Activated B cell treated with CpG ODN at 0.5 μM for 24 hours (primary cell): ENCODE data around the gene TREM2. TPM values are rescaled to one million over a fixed set of nuclear protein-coding genes. Genes with fewer than 3 reads are reported as not detected.

ENCODE experiments used
- ATAC-seq: fragments of 200-7000 bp; cut with Tn5 transposase; one replicate; pipeline ENCODE4 v1.10.0; 2021; ENCODE audit warnings: low read depth, mild to moderate bottlenecking, moderate library complexity
- CTCF ChIA-PET: fragments of 350-600 bp; sonication (Branson Sonifier 250); formaldehyde crosslinking; loops from one replicate; lab custom pipeline; 2021; ENCODE audit warnings: antibody characterized with exemption; lab: Charles Lee
- POLR2A ChIA-PET: fragments of 350-600 bp; sonication (Branson Sonifier 250); formaldehyde crosslinking; loops from one replicate; lab custom pipeline; 2021; ENCODE audit warnings: antibody characterized with exemption; lab: Charles Lee
- DNase-seq: peaks from one replicate; pipeline ENCODE4 v3.0.0; 2022
- H3K27ac Mint-ChIP-seq: one replicate; pipeline ENCODE4 v1.8.0; 2020; ENCODE audit warnings: mixed read lengths
- H3K27me3 Mint-ChIP-seq: one replicate; pipeline ENCODE4 v1.8.0; 2021; ENCODE audit warnings: mixed read lengths
- H3K36me3 Mint-ChIP-seq: one replicate; pipeline ENCODE4 v1.8.0; 2021; ENCODE audit warnings: low read depth, mixed read lengths
- H3K4me1 Mint-ChIP-seq: one replicate; pipeline ENCODE4 v1.8.0; 2021; ENCODE audit warnings: mixed read lengths
- H3K4me3 Mint-ChIP-seq: one replicate; pipeline ENCODE4 v1.8.0; 2020; ENCODE audit warnings: mild to moderate bottlenecking, mixed read lengths
- H3K9me3 Mint-ChIP-seq: one replicate; pipeline ENCODE4 v1.8.0; 2020; ENCODE audit warnings: mixed read lengths
- intact Hi-C: fragments of 100-400 bp; cut with micrococcal nuclease; formaldehyde crosslinking; loops from one replicate; pipeline ENCODE4 v1.15.1; 2024
- total RNA-seq: library from RNA; stranded (reverse); gene quantifications from 2 replicates; pipeline ENCODE4 v1.2.3, GENCODE V29; 2022
- TF ChIP-seq, protein P1 (sequence below): fragments of 200-600 bp; IDR thresholded peaks from one replicate; pipeline ENCODE4 v1.8.0; 2022; ENCODE audit warnings: antibody characterized with exemption, mild to moderate bottlenecking

TREM2 gene
- total RNA-seq, 1 donor from 2014 or later, result not detected

DNA sequence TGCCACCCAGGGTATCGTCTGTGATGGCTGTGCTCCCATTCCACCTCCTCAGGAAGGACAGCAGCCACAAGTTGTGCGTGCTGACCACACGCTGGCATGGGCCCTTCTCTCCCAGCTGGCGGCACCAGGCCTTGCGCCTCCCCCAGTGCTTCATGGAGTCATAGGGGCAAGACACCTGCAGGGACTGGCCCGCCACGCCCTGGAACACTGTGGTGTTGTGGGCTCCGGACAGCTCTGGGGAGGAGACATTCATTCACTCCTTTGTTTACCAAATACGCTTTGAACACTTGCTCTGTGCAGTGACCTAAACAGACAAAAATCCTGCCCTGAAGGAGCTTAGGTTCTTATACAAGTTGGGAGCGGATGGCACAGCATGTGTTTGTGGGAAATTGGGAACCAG is 1.5 kb downstream of the TREM2 start:
- no peaks in the 10 kb centered on the region for H3K36me3 Mint-ChIP-seq
- CTCF ChIA-PET, result interaction anchor here (0.7 kb wide), 1 partner anchor 21 kb away, joined by 3 read pairs; no protein-coding TSS in a partner anchor

DNA sequence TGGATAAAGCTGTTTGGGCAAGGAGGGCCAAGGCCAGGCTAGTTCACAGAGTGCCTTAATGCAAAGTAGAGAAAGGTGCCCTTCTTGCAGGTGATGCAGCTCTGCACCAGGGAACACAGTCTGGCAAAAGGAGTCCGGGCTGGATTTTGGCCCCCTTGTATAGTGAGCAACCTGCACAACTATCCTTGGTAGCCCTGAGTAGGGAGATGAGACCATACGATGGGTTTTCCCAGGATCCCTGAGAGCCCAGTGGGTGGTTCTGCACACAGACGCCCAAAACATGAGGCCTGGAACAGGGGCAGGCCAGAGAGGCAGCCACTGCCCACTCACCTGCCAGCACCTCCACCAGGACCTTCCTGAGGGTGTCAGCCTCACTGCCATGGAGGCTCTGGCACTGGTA is 2.0 kb downstream of the TREM2 start:
- H3K27ac Mint-ChIP-seq, result no peak overlapping the region
- intact Hi-C loops, result no loop called here
- DNase-seq (no peak), ATAC-seq (no peak)
- no peaks in the 10 kb centered on the region for H3K9me3 Mint-ChIP-seq
- POLR2A ChIA-PET, result no interaction called here
- peaks cover 14% of the 10 kb centered on the region for H3K27me3 Mint-ChIP-seq
- H3K4me1 Mint-ChIP-seq, result peaks cover 8% of the 10 kb centered on the region
- CTCF ChIA-PET, result interaction anchor here (0.7 kb wide), 1 partner anchor 21 kb away, joined by 3 read pairs; no protein-coding TSS in a partner anchor
- H3K4me3 Mint-ChIP-seq, result no peak overlapping the region
- TF ChIP-seq, protein P1, sequence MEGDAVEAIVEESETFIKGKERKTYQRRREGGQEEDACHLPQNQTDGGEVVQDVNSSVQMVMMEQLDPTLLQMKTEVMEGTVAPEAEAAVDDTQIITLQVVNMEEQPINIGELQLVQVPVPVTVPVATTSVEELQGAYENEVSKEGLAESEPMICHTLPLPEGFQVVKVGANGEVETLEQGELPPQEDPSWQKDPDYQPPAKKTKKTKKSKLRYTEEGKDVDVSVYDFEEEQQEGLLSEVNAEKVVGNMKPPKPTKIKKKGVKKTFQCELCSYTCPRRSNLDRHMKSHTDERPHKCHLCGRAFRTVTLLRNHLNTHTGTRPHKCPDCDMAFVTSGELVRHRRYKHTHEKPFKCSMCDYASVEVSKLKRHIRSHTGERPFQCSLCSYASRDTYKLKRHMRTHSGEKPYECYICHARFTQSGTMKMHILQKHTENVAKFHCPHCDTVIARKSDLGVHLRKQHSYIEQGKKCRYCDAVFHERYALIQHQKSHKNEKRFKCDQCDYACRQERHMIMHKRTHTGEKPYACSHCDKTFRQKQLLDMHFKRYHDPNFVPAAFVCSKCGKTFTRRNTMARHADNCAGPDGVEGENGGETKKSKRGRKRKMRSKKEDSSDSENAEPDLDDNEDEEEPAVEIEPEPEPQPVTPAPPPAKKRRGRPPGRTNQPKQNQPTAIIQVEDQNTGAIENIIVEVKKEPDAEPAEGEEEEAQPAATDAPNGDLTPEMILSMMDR, result no peak
- H3K36me3 Mint-ChIP-seq, result no peaks in the 10 kb centered on the region

More for the DNA sequence above, 1.5 kb downstream of the TREM2 start:
- Mint-ChIP-seq H3K27me3 (peaks cover 14% of the 10 kb centered on the region), H3K4me1 (peaks cover 8% of the 10 kb centered on the region), H3K9me3 (no peaks in the 10 kb centered on the region), H3K27ac (no peak overlapping the region), H3K4me3 (no peak overlapping the region)
- POLR2A ChIA-PET, result no interaction called here
- no peak for DNase-seq
- intact Hi-C loops, result no loop called here
- TF ChIP-seq, protein P1, result no peak
- ATAC-seq, result no peak

DNA sequence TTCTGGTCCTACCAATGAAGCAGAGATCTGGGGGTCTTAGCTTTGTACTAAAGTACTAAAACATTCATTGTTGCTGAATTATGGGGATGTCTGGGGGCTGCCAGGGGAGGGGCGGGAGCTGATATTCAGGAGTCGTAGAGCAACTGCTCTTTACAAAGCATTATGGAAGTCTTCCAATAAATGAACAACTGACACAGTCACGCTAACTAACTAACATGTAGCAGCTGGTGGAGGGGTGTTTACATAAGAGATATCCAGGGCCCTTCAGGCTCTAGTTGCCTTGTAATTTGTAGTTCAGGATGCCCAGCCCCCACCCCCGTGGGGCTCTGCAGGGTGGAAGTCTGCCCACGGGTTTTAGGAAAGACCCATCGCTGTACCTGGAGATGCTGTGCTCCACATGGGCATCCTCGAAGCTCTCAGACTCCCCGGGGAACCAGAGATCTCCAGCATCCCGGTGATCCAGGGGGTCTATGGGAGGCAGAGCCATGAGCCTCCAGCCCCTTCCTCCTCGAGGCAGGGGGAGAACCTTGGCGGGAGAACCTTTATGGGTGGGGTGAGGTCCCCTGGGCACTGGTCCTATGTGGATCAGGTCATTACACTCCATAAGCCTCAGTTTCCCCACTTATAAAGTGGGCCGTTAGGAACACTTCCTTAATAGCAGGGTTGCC is 3.4 kb downstream of the TREM2 start:
- no peak overlapping the region for H3K4me3 Mint-ChIP-seq
- DNase-seq (no peak), ATAC-seq (no peak)
- H3K9me3 Mint-ChIP-seq, result no peaks in the 10 kb centered on the region
- H3K4me1 Mint-ChIP-seq, result peaks cover 2% of the 10 kb centered on the region
- intact Hi-C loops, result no loop called here
- TF ChIP-seq, protein P1, result no peak
- no peak overlapping the region for H3K27ac Mint-ChIP-seq
- ChIA-PET CTCF (no interaction called here), POLR2A (no interaction called here)
- H3K27me3 Mint-ChIP-seq, result peaks cover 14% of the 10 kb centered on the region
- no peaks in the 10 kb centered on the region for H3K36me3 Mint-ChIP-seq

DNA sequence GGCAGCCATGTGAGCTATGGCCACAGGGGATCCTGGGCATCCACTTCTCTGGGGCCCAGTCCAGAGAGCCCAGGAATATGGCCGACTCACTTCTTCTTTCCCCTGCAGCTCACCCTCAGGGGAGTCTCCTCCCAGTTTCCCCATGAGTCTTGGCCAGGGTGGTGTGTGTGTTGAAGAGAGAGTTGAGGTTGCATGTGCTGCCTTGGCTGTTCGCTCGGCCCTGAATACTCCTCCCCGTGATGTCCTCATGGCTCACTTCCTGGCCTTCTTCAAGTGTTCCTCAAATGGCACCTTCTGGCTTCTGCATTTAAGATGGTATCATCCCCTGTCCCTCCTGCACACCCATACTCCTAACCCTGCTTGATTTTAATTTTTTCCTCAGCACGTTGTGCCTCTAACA is 5.6 kb downstream of the TREM2 start:
- Mint-ChIP-seq H3K27ac (no peak overlapping the region), H3K36me3 (no peaks in the 10 kb centered on the region), H3K4me3 (no peak overlapping the region), H3K9me3 (no peaks in the 10 kb centered on the region), H3K27me3 (peaks cover 9% of the 10 kb centered on the region), H3K4me1 (no peaks in the 10 kb centered on the region)
- TF ChIP-seq, protein P1, result no peak
- DNase-seq (no peak), ATAC-seq (no peak)
- intact Hi-C loops, result no loop called here
- ChIA-PET CTCF (no interaction called here), POLR2A (no interaction called here)

GRCh38 chr6:41156771-41157170 is 6.1 kb downstream of the TREM2 start:
- H3K4me3 Mint-ChIP-seq, result no peak overlapping the region
- no peak for ATAC-seq
- peaks cover 3% of the 10 kb centered on the region for H3K27me3 Mint-ChIP-seq
- ChIA-PET POLR2A (no interaction called here), CTCF (no interaction called here)
- no peaks in the 10 kb centered on the region for H3K36me3 Mint-ChIP-seq
- H3K4me1 Mint-ChIP-seq, result no peaks in the 10 kb centered on the region
- no peak overlapping the region for H3K27ac Mint-ChIP-seq
- no peaks in the 10 kb centered on the region for H3K9me3 Mint-ChIP-seq
- TF ChIP-seq, protein P1, result no peak
- intact Hi-C loops, result no loop called here
- DNase-seq, result no peak
